ENCODE measurements around the gene DCUN1D2. TPM values are rescaled to one million over a fixed set of nuclear protein-coding genes. Genes with fewer than 3 reads are reported as not detected.

The DCUN1D2 gene
- total RNA-seq, 4 donors from 2014 or later: 13.6 to 32.5 (median 24.5) TPM

DNA sequence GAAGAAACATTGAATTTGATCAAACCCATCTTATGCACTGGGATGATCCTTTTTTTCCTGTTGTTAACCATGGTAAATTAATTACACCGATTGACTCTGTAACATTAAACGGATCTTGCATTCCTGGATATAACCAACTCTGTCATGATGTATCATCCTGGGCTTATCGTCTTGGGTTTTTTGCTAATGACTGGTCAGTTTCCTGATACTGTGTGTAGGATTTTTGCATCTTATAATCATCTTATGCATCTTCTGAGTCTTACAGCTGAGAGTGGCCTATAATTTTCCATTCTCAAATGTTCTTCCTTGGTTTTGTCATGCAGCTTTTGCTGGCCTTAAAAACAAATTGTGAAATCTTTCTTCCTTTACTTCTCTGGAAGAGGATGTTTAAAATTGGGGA is 12.8 kb downstream of the DCUN1D2 start:
- Histone ChIP-seq H3K9me3 (no peaks in the 10 kb centered on the region), H3K4me3 (no peak overlapping the region), H3K4me1 (peaks cover 0 to 9% (median 5%) of the 10 kb centered on the region in 4 donors), H3K27me3 (no peaks in the 10 kb centered on the region), H3K27ac (replicated peaks in 1 of 4) (no peak overlapping the region), H3K36me3 (peaks cover 20 to 63% (median 48%) of the 10 kb centered on the region in 4 donors)
- intact Hi-C loops (cut with DNase I): no loop called here
- TF ChIP-seq EP300 (IDR thresholded peaks at IDR 0.05): no peak
- WGBS: 94% methylated on average over 3 of the region's 3 CpGs
- DNase-seq (ENCODE audit: extremely low spot score): no peak

- WGBS: 98% methylated on average over 7 of the region's 7 CpGs
- peaks cover 23 to 72% (median 53%) of the 10 kb centered on the region in 4 donors for H3K36me3 ChIP-seq
- H3K27me3 ChIP-seq: no peaks in the 10 kb centered on the region
- no peak for DNase-seq (ENCODE audit: extremely low spot score)
- no peak for TF ChIP-seq POLR2AphosphoS5 (IDR thresholded peaks at IDR 0.05)
- no peak for TF ChIP-seq POLR2A (IDR thresholded peaks at IDR 0.05; ENCODE audit: low read depth)
- no peak for TF ChIP-seq CTCF (IDR thresholded peaks at IDR 0.05)
- no peak for TF ChIP-seq EP300 (IDR thresholded peaks at IDR 0.05)
- peaks cover 0 to under 1% (median 0%) of the 10 kb centered on the region in 4 donors for H3K4me1 ChIP-seq
- H3K27ac ChIP-seq (replicated peaks in 1 of 4): no peak overlapping the region
- H3K4me3 ChIP-seq: no peak overlapping the region
- intact Hi-C loops (cut with DNase I): no loop called here
- no peaks in the 10 kb centered on the region for H3K9me3 ChIP-seq
Measured at GRCh38 chr13:113476811-113477210, 13.7 kb downstream of the DCUN1D2 start.

- DNase-seq (ENCODE audit: extremely low spot score): peak; percentile 26
- intact Hi-C loops (cut with DNase I): no loop called here
- no peaks in the 10 kb centered on the region for H3K4me1 ChIP-seq
- H3K27ac ChIP-seq (replicated peaks in 1 of 4): no peak overlapping the region
- H3K4me3 ChIP-seq: no peak overlapping the region
- H3K9me3 ChIP-seq: no peaks in the 10 kb centered on the region
- H3K27me3 ChIP-seq: no peaks in the 10 kb centered on the region
- WGBS: 95% methylated on average over 12 of the region's 12 CpGs
- TF ChIP-seq CTCF (IDR thresholded peaks at IDR 0.05) (no peak), EP300 (IDR thresholded peaks at IDR 0.05) (no peak), POLR2AphosphoS5 (IDR thresholded peaks at IDR 0.05) (no peak), POLR2A (IDR thresholded peaks at IDR 0.05; ENCODE audit: low read depth) (no peak)
- peaks cover 25 to 79% (median 55%) of the 10 kb centered on the region in 4 donors for H3K36me3 ChIP-seq
Measured at GRCh38 chr13:113475911-113476310, 14.6 kb downstream of the DCUN1D2 start.

DNA sequence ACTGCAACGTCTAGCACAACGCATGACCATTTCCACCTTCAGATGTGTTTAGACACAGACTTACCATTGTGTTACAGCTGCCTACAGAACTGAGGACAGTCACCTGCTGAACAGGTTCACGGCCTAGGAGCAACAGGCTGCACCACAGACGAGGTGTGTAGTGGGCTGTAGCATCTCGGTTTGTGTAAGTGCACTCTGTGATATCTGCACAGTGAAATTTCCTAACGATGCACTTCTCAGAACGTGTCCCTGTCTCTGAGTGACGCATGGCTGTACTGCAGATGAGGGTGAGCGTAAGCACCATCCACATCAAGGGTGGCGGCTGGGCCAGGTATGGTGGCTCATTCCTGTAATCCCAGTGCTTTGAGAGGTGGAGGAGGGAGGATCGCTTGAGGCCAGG is 15.2 kb downstream of the DCUN1D2 start:
- Histone ChIP-seq H3K27ac (replicated peaks in 1 of 4) (no peak overlapping the region), H3K36me3 (peaks cover 25 to 78% (median 55%) of the 10 kb centered on the region in 4 donors), H3K27me3 (no peaks in the 10 kb centered on the region), H3K4me1 (no peaks in the 10 kb centered on the region), H3K4me3 (no peak overlapping the region), H3K9me3 (no peaks in the 10 kb centered on the region)
- peak; percentile 37 for DNase-seq (ENCODE audit: extremely low spot score)
- TF ChIP-seq POLR2A (IDR thresholded peaks at IDR 0.05; ENCODE audit: low read depth): no peak
- no peak for TF ChIP-seq CTCF (IDR thresholded peaks at IDR 0.05)
- no peak for TF ChIP-seq POLR2AphosphoS5 (IDR thresholded peaks at IDR 0.05)
- no peak for TF ChIP-seq EP300 (IDR thresholded peaks at IDR 0.05)
- 99% methylated on average over 11 of the region's 11 CpGs for WGBS
- intact Hi-C loops (cut with DNase I): no loop called here

GRCh38 chr13:113474179-113474578 is 16.3 kb downstream of the DCUN1D2 start:
- no peaks in the 10 kb centered on the region for H3K27me3 ChIP-seq
- no peak overlapping the region for H3K4me3 ChIP-seq
- DNase-seq (ENCODE audit: extremely low spot score): peak; percentile 75
- no peak overlapping the region for H3K27ac ChIP-seq (replicated peaks in 1 of 4)
- H3K9me3 ChIP-seq: no peaks in the 10 kb centered on the region
- 75% methylated on average over 9 of the region's 10 CpGs for WGBS
- no peaks in the 10 kb centered on the region for H3K4me1 ChIP-seq
- peaks cover 21 to 76% (median 53%) of the 10 kb centered on the region in 4 donors for H3K36me3 ChIP-seq
- no peak for TF ChIP-seq CTCF (IDR thresholded peaks at IDR 0.05)
- peak in 1 of 2 donors; percentile 27 for TF ChIP-seq POLR2AphosphoS5 (IDR thresholded peaks at IDR 0.05)
- TF ChIP-seq POLR2A (IDR thresholded peaks at IDR 0.05; ENCODE audit: low read depth): no peak
- intact Hi-C loops (cut with DNase I): no loop called here

Data from esophagus muscularis mucosa (tissue), 4 donors.